Left renal pelvis (tissue), 4 donors: ENCODE results near the gene RMP24.
A peak's percentile ranks its signal among the peaks of the same experiment; 100 is the strongest.
"Not testable (repeated sequence)": the region's sequence is repeated elsewhere in the genome, so short reads cannot be mapped to it uniquely, and the experiment has no call there.

Experiments used
- DNase-seq, 4 donors: peaks; one replicate each; pipeline ENCODE4 v3.0.0-alpha.2; 2013; ENCODE audit warnings: low read depth in 4 of 4, low spot score in 3 of 4

Gene RMP24

DNA sequence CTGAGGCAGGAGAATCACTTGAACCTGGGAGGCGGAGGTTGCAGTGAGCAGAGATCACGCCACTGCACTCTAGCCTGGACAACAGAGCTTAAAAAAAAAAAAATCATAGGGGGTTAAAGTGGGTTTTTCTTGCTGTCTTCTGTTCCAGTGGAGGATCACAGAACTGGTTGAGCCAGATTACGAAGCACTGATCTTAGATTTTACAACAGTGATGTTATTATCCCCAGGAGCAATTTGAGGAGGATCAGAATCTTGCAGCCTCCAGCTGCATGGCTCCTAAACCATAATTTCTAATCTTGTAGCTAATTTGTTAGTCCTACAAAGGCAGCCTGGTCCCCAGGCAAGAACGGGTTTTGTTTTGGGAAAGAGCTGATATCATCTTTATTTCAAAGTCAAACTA is 4.6 kb upstream of the RMP24 start:
- not testable (repeated sequence) for DNase-seq

GRCh38 chr18:35968278-35968880 is 4.1 kb upstream of the RMP24 start:
- DNase-seq, result no peak

DNA sequence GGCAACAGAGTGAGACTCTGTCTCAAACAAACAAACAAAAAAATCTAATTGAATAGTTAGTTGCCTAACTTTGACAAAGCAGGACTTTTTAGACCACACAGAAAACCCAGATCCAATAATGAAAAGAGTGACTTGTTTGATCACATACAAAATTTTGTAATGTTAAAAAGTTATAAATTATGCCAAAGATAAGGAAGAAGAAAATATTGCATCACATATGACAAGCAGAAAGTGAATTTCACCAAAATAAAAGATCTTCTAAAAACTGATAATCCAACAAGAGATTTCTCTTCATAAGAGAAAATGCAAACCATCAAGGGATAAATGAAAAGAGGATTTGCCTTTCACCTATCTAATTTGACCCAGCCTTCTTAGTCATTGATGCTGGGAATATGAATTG is 2.8 kb upstream of the RMP24 start:
- DNase-seq, result no peak

DNA sequence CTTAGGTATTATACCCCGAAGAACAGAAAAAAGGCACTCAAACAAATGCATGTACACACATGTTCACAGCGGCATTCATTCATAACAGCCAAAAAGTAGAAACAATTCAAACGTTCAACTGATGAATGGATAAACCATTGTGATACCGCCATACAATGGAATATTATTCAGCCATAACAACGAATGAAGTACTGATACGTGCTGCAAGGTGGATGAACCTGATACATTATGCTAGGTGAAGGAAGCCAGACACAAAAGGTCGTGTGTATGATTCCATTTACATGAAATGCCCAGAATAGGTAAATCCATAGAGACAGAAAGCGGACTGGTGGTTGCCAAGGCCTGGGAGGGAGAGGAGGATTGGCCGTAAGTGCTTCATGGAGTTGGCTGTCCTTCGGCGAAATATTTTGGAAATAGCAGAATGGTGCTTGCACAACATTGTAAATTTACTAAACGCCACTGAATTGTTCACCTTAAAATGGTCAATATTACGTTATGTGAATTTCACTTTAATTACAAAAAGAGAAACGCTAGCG is 750 bp upstream of the RMP24 start:
- DNase-seq, result peak in 1 of 4 donors; percentile 12

GRCh38 chr18:35973650-35974049 is 1.2 kb downstream of the RMP24 start:
- no peak for DNase-seq

GRCh38 chr18:35974181-35974580 is 1.7 kb downstream of the RMP24 start:
- DNase-seq, result no peak

DNA sequence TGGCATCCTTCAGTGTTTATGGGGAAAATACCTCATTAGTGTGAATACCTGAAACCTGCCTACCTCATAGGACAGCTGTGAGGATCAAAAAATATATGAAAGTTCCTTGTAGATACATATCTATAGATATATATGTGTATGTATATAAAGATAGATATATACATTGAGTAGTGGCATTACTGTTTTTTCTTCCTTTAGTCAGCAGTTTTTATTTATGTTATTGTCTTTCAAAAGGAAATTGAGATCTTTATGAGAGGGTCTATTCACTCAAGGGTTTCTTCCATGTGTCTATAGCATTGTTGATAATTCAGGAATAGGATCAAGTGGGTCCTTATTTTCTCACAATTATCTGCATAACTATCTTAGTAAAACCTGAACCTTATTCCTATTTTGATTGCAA is 6.6 kb downstream of the RMP24 start:
- no peak for DNase-seq

- no peak for DNase-seq
Measured at GRCh38 chr18:35982409-35983114, 10.1 kb downstream of the RMP24 start.

DNA sequence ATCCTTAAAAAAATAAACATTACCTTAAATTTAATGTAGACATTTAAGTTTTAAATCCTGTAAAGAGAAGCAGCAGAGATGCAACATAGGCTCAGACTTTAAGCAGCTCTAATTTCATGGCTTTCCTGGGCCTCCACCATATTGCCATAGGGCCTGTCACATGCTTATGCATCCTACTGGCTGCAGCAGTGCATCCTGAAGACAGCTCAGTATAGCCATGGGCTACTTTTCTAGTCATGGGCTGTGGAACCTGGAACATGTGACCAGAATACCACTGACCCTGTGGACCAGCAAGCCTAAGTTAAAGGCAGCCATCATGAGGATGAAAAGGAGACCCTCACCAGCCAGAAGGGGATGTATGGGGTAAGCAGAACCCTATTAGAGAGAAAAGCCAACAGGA is 10.7 kb downstream of the RMP24 start:
- DNase-seq, result no peak

DNA sequence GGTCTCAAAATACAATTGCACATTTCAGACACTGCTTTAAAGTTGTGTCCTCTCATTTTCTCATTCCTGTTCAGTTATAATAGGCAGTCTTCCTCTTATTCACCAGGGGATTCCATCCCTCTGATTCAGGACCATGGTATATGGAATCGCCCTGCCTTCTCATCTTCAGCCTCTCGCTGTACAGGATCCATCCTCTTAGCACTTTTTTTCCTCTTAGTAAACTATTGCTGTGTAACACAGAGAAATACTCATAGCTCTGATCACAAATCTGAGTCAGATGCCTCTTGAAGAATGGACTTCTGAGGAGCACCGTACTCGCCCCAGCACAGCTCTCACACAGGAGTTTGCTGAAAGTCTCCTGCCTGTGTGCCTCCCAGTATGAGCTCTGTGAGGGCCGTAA is 11.3 kb downstream of the RMP24 start:
- no peak for DNase-seq

DNA sequence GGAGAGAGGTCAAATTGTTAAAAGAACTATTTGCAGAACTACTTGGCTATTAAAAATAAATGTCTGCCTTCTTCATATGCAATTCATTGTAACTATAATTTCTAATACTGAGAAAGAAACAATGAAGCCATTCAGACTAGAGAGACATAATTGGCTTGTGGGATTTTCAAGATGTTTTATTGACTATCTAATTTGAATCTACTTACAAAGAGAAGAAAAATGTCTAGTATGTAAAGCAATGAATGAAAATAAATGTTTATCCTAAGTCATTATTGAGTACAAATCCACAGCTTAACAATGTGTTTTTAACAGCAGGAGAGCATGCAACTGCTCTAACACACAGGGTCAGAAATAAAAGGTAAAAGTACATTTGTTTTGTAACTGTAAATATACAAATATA is 19.2 kb downstream of the RMP24 start:
- no peak for DNase-seq

- DNase-seq, result no peak
Measured at GRCh38 chr18:35993013-35993412, 20.5 kb downstream of the RMP24 start.

- DNase-seq, result no peak
Measured at GRCh38 chr18:35998967-35999366, 26.5 kb downstream of the RMP24 start.

- DNase-seq, result no peak
Measured at GRCh38 chr18:35999925-36000324, 27.4 kb downstream of the RMP24 start.

GRCh38 chr18:36006997-36007396 is 34.5 kb downstream of the RMP24 start:
- no peak for DNase-seq

- no peak for DNase-seq
Measured at GRCh38 chr18:36009214-36009613, 36.7 kb downstream of the RMP24 start.

DNA sequence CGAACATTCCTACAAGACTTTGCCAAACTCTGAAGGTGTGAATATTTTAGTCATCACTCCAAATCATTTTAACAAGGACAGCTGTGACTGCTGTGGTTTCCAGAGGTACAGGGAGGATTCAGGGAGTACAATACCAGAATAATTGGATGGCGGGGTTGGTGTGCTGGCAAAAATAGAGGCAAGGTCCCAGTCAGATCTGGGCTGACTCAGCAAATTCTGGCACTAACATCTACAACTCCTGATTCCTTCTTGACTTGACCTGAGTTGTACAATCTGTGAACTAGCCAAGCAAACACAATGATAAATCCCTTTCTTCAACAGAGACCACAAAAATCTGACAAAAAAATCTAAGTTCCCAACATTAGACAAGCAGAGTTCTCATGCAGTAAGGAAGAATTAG is 40.4 kb downstream of the RMP24 start:
- DNase-seq, result no peak

GRCh38 chr18:36015629-36016028 is 43.1 kb downstream of the RMP24 start:
- no peak for DNase-seq

DNA sequence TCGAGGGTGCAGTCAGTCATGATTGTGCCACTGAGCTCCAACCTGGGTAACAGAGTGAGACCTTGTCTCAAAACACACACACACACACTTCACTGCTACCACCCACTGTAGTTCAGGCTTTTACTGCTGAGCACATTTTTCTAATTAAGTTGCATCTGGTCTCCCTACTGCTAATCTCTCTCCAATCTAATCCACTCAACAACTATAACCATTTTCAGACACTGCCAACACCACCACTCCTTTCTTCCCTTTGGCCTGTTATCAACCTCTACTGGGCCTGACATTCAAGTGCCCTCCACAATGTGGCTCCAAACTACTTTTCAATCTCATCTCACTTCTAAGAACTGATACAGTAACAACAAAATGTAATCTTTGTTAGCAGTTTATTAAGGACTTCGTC is 44.8 kb downstream of the RMP24 start:
- no peak for DNase-seq

GRCh38 chr18:36020174-36020711 is 47.8 kb downstream of the RMP24 start:
- no peak for DNase-seq

GRCh38 chr18:36023336-36023735 is 50.9 kb downstream of the RMP24 start:
- DNase-seq, result no peak

DNA sequence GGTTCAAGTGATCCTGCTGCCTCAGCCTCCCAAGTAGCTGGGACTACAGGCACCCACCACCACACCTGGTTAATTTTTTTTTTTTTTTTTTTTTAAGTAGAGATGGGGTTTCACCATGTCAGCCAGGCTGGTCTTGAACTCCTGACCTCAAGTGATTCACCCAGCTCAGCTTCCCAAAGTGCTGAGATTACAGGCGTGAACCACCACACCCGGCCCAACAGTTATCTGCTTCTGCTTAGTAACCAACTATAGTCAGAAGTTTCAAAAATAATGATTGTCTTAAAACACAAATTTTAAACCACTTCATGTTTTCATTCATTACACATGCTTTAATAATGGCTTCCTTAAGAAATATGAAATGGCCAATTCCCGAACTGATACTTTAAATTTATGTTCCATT is 51.8 kb downstream of the RMP24 start:
- not testable (repeated sequence) for DNase-seq
